CD4-positive, alpha-beta T cell (primary cell): ENCODE data around the gene SLC18A2. TPM values are rescaled to one million over a fixed set of nuclear protein-coding genes. Genes with fewer than 3 reads are reported as not detected.

Source experiments
- ATAC-seq: fragments of 200-7000 bp; cut with Tn5 transposase; one replicate; pipeline ENCODE4 v1.10.0; 2022; ENCODE audit warnings: mild to moderate bottlenecking; ENCODE audit not compliant: poor library complexity
- CTCF ChIA-PET: fragments of 350-600 bp; sonication (Branson Sonifier 250); formaldehyde crosslinking; loops from one replicate; lab custom pipeline; 2021; ENCODE audit warnings: antibody characterized with exemption, inconsistent platforms; lab: Charles Lee
- POLR2A ChIA-PET: fragments of 350-600 bp; sonication (Branson Sonifier 250); formaldehyde crosslinking; loops from one replicate; lab custom pipeline; 2021; ENCODE audit warnings: antibody characterized with exemption, inconsistent platforms; lab: Charles Lee
- DNase-seq, 14 experiments: peaks; one replicate each; pipeline ENCODE4 v3.0.0-alpha.2; 2013 to 2020; ENCODE audit warnings: mixed read lengths in 2 of 14
- H3K27ac ChIP-seq, 2 donors: one replicate each; pipeline versions ENCODE4 v1.5.1 to v1.7.0; 2013; ENCODE audit warnings: low read length in 2 of 2, low read depth in 1 of 2, mild to moderate bottlenecking in 1 of 2
- H3K27me3 ChIP-seq, 2 experiments: 1 replicate in 1 of 2; 2 replicates in 1 of 2; pipeline versions ENCODE4 v1.6.1 to v1.7.0; 2013; ENCODE audit warnings: low read length in 2 of 2, control low read depth in 1 of 2, mild to moderate bottlenecking in 1 of 2, moderate library complexity in 1 of 2; ENCODE audit not compliant: insufficient read depth in 2 of 2, control insufficient read depth in 1 of 2
- H3K36me3 ChIP-seq: one replicate; pipeline ENCODE4 v1.6.1; 2013; ENCODE audit warnings: low read length, control low read depth; ENCODE audit not compliant: insufficient read depth
- H3K4me1 ChIP-seq: one replicate; pipeline ENCODE4 v1.6.1; 2013; ENCODE audit warnings: low read length, control low read depth; ENCODE audit not compliant: insufficient read depth
- H3K4me3 ChIP-seq: one replicate; pipeline ENCODE4 v1.5.1; 2013; ENCODE audit warnings: mild to moderate bottlenecking, low read length, moderate library complexity
- H3K9me3 ChIP-seq, 2 experiments: 1 replicate in 1 of 2; 2 replicates in 1 of 2; pipeline versions ENCODE4 v1.6.1 to v1.7.0; 2013; ENCODE audit warnings: low read length in 2 of 2, mild to moderate bottlenecking in 2 of 2, control low read depth in 1 of 2, moderate library complexity in 1 of 2; ENCODE audit not compliant: control insufficient read depth in 1 of 2, insufficient read depth in 1 of 2
- H3K27ac Mint-ChIP-seq: one replicate; pipeline ENCODE4 v1.8.0; 2020; ENCODE audit warnings: mixed read lengths
- H3K27me3 Mint-ChIP-seq: one replicate; pipeline ENCODE4 v1.8.0; 2021; ENCODE audit warnings: mixed read lengths
- H3K36me3 Mint-ChIP-seq: one replicate; pipeline ENCODE4 v1.8.0; 2021; ENCODE audit warnings: low read depth, mixed read lengths
- H3K4me1 Mint-ChIP-seq: one replicate; pipeline ENCODE4 v1.8.0; 2021; ENCODE audit warnings: low read depth, mixed read lengths
- H3K4me3 Mint-ChIP-seq: one replicate; pipeline ENCODE4 v1.8.0; 2020; ENCODE audit warnings: mild to moderate bottlenecking, mixed read lengths
- H3K9me3 Mint-ChIP-seq: one replicate; pipeline ENCODE4 v1.8.0; 2020; ENCODE audit warnings: mixed read lengths
- intact Hi-C, 2 experiments: fragments of 100-400 bp; cut with DNase I in 1 of 2; cut with micrococcal nuclease in 1 of 2; formaldehyde crosslinking; loops; one replicate each; pipeline versions ENCODE4 v1.15.1 to v1.9.0; 2023 to 2025; cut with DNase I, micrococcal nuclease
- total RNA-seq, 174 experiments: library from RNA in 2 of 174; stranded (reverse) in 2 of 174; gene quantifications; one replicate each; pipeline ENCODE4 v1.2.3 and lab custom pipeline; 2021 to 2026
- TF ChIP-seq, protein P1 (sequence below): fragments of 200-600 bp; IDR thresholded peaks from one replicate; pipeline ENCODE4 v1.8.0; 2022; ENCODE audit warnings: antibody characterized with exemption, mild to moderate bottlenecking

SLC18A2 gene
- total RNA-seq, 2 experiments from 2014 or later = 0.92 to 1.2 TPM

DNA sequence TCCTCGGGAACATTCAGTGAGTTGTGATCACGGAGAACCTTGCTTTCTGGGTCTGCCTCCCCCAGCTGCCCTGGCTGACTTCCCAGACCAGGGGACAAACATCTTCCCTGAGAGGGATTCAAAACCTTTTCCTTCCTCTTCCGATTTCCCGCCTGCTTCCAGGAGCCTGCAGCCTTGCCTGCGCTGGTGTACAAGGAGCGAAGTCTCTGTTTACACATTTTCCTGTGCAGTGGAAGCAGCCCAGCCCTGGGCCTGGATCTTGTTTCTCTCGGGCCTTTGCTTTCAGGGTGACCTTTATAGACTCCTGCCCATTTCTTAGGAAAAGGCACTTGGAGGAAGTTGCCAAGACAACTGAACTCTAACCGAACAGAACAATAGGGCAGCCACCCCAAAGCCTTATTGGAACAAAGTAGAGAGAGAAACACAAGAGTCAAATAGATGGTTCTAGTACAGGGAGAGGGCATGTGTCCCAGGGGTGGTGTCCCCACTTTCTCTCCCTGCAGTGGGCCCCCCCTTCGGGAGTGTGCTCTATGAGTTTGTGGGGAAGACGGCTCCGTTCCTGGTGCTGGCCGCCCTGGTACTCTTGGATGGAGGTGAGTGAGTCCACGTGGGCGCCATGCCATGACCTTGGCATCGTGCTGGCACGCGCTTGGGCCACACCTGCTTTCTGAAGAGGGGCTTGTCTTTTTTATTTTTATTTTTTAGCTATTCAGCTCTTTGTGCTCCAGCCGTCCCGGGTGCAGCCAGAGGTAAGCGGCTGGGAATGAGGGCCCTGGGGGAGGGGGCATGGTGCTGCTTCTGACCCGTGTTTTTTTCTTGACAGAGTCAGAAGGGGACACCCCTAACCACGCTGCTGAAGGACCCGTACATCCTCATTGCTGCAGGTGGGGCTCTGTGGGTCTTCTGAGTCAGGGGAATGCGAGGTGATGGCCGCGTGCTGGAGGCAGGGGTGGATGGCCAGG lies 14.1 kb downstream of the SLC18A2 start:
- H3K27me3 Mint-ChIP-seq = peaks cover 17% of the 10 kb centered on the region
- no peak overlapping the region for H3K27ac Mint-ChIP-seq
- intact Hi-C loops = no loop called here
- H3K4me1 Mint-ChIP-seq = peaks cover 11% of the 10 kb centered on the region
- Histone ChIP-seq H3K4me3 (no peak overlapping the region), H3K27me3 (peaks cover 0 to under 1% of the 10 kb centered on the region in 2 experiments), H3K36me3 (no peaks in the 10 kb centered on the region), H3K4me1 (peaks cover 2% of the 10 kb centered on the region), H3K27ac (no peak overlapping the region), H3K9me3 (no peaks in the 10 kb centered on the region)
- DNase-seq (no peak), ATAC-seq (no peak)
- CTCF ChIA-PET = no interaction called here
- no peak overlapping the region for H3K4me3 Mint-ChIP-seq
- POLR2A ChIA-PET = no interaction called here
- no peaks in the 10 kb centered on the region for H3K36me3 Mint-ChIP-seq
- no peaks in the 10 kb centered on the region for H3K9me3 Mint-ChIP-seq
- TF ChIP-seq, protein P1, sequence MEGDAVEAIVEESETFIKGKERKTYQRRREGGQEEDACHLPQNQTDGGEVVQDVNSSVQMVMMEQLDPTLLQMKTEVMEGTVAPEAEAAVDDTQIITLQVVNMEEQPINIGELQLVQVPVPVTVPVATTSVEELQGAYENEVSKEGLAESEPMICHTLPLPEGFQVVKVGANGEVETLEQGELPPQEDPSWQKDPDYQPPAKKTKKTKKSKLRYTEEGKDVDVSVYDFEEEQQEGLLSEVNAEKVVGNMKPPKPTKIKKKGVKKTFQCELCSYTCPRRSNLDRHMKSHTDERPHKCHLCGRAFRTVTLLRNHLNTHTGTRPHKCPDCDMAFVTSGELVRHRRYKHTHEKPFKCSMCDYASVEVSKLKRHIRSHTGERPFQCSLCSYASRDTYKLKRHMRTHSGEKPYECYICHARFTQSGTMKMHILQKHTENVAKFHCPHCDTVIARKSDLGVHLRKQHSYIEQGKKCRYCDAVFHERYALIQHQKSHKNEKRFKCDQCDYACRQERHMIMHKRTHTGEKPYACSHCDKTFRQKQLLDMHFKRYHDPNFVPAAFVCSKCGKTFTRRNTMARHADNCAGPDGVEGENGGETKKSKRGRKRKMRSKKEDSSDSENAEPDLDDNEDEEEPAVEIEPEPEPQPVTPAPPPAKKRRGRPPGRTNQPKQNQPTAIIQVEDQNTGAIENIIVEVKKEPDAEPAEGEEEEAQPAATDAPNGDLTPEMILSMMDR = no peak

DNA sequence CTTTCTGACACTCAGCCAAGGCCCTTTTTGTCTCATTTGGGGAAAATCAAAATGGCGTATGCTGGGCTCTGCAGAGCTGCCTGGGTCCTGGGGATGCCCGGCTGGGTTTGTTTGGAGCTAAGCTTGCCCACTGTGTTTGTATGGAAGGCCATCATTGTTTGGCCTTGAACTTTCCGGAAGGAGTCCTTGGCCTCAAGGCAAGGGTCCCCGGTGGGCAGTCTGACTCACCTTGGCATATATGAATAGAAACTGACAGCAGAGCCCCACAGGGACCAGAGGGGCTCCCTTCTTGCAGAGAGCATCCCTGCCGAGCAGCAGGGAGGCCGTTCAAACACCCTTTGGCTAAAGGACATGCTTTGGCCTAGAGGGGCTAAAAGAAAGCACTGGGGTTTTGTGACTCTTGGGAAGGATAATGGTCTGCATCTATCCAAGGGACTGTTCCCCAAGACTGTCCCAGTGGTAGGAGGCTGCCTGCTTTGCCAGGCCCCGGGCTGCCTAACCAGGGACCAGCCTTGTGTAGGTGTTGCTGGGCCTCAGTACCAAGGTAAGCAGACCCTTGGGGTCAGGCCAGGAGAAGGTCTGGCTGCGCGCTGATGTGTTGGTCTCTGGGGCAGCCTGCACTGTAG lies 15.0 kb downstream of the SLC18A2 start:
- ChIA-PET POLR2A (no interaction called here), CTCF (no interaction called here)
- Mint-ChIP-seq H3K27me3 (peaks cover 17% of the 10 kb centered on the region), H3K36me3 (no peaks in the 10 kb centered on the region), H3K4me1 (peaks cover 16% of the 10 kb centered on the region), H3K9me3 (no peaks in the 10 kb centered on the region), H3K27ac (no peak overlapping the region), H3K4me3 (no peak overlapping the region)
- ATAC-seq (no peak), DNase-seq (no peak)
- H3K27me3 ChIP-seq = no peaks in the 10 kb centered on the region
- TF ChIP-seq, protein P1 = no peak
- no peaks in the 10 kb centered on the region for H3K4me1 ChIP-seq
- intact Hi-C loops = no loop called here
- H3K36me3 ChIP-seq = no peaks in the 10 kb centered on the region
- no peak overlapping the region for H3K27ac ChIP-seq
- no peak overlapping the region for H3K4me3 ChIP-seq
- H3K9me3 ChIP-seq = no peaks in the 10 kb centered on the region

- H3K27me3 Mint-ChIP-seq = peaks cover 12% of the 10 kb centered on the region
- H3K27ac Mint-ChIP-seq = no peak overlapping the region
- Histone ChIP-seq H3K27ac (no peak overlapping the region), H3K9me3 (peaks cover 0 to 4% of the 10 kb centered on the region in 2 experiments), H3K36me3 (no peaks in the 10 kb centered on the region), H3K4me3 (no peak overlapping the region), H3K4me1 (no peaks in the 10 kb centered on the region), H3K27me3 (no peaks in the 10 kb centered on the region)
- H3K9me3 Mint-ChIP-seq = no peaks in the 10 kb centered on the region
- intact Hi-C loops = no loop called here
- no peak overlapping the region for H3K4me3 Mint-ChIP-seq
- ChIA-PET CTCF (no interaction called here), POLR2A (no interaction called here)
- DNase-seq = no peak
- H3K4me1 Mint-ChIP-seq = peaks cover 16% of the 10 kb centered on the region
- ATAC-seq = no peak
- TF ChIP-seq, protein P1 = no peak
- no peaks in the 10 kb centered on the region for H3K36me3 Mint-ChIP-seq
Measured at GRCh38 chr10:117256910-117257309, 16.0 kb downstream of the SLC18A2 start.
